Measurements from ENCODE around the gene TMEM229A.

DNA sequence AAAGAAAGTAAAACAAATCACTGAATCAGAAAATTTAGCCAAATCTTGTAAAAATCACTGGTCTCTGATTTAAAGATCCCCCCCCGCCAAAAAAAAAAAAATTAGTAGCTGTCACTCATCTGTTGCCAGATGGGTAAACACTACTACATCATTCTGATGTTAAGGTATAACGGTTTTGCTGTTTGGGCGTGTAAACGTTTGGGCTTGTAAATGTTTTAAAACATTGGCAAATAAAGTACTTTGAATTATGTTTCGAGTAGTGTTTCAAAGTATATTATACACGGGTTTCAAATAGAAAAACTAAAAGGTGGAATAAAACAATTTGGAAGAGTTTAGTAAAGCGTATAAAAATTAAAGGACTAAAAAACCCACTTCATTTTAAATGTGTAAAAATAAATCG, 1.5 kb downstream of the TMEM229A start:
- TF ChIP-seq, protein P1, sequence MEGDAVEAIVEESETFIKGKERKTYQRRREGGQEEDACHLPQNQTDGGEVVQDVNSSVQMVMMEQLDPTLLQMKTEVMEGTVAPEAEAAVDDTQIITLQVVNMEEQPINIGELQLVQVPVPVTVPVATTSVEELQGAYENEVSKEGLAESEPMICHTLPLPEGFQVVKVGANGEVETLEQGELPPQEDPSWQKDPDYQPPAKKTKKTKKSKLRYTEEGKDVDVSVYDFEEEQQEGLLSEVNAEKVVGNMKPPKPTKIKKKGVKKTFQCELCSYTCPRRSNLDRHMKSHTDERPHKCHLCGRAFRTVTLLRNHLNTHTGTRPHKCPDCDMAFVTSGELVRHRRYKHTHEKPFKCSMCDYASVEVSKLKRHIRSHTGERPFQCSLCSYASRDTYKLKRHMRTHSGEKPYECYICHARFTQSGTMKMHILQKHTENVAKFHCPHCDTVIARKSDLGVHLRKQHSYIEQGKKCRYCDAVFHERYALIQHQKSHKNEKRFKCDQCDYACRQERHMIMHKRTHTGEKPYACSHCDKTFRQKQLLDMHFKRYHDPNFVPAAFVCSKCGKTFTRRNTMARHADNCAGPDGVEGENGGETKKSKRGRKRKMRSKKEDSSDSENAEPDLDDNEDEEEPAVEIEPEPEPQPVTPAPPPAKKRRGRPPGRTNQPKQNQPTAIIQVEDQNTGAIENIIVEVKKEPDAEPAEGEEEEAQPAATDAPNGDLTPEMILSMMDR (optimal IDR thresholded peaks at IDR 0.05 in 1 of 3, IDR thresholded peaks at IDR 0.05 in 1 of 3, conservative IDR thresholded peaks at IDR 0.05 in 1 of 3; ENCODE audit: extremely low read depth in 1 of 3, insufficient read depth in 2 of 3, low read length in 3 of 3) = no peak
- no peak for TF ChIP-seq EZH2 (IDR thresholded peaks at IDR 0.05; ENCODE audit: low read length)
